Neural progenitor cell (in vitro differentiated cells): ENCODE data around the gene INO80E. TPM values are rescaled to one million over a fixed set of nuclear protein-coding genes. Genes with fewer than 3 reads are reported as not detected.

Experiments
- DNase-seq: peaks from one replicate; pipeline ENCODE4 v3.0.0-alpha.2; 2016; ENCODE audit warnings: low spot score
- H2AFZ ChIP-seq: fragments of 200-600 bp; sonication (generic); replicated peaks from 2 replicates; pipeline ENCODE4 v1.6.1; 2016; ENCODE audit warnings: antibody characterized with exemption
- H3F3A ChIP-seq: fragments of 200-600 bp; sonication (generic); 2 replicates; pipeline ENCODE4 v1.6.1; 2016; ENCODE audit warnings: antibody characterized with exemption, low read depth
- H3K27ac ChIP-seq: fragments of 200-600 bp; sonication (generic); 2 replicates; pipeline ENCODE4 v1.5.1; 2016; ENCODE audit warnings: mild to moderate bottlenecking
- H3K27me3 ChIP-seq: fragments of 200-600 bp; sonication (generic); 2 replicates; pipeline ENCODE4 v1.6.1; 2016; ENCODE audit warnings: mild to moderate bottlenecking, moderate library complexity
- H3K36me3 ChIP-seq: fragments of 200-600 bp; sonication (generic); 2 replicates; pipeline ENCODE4 v1.5.1; 2016
- H3K4me1 ChIP-seq: fragments of 200-600 bp; sonication (generic); 2 replicates; pipeline ENCODE4 v1.6.1; 2016; ENCODE audit warnings: mixed run types
- H3K4me2 ChIP-seq: fragments of 200-600 bp; sonication (generic); 2 replicates; pipeline ENCODE4 v1.6.1; 2016
- H3K4me3 ChIP-seq: fragments of 200-600 bp; sonication (generic); 2 replicates; pipeline ENCODE4 v1.5.1; 2016
- H3K79me2 ChIP-seq: fragments of 200-600 bp; sonication (generic); 2 replicates; pipeline ENCODE4 v1.6.1; 2016; ENCODE audit warnings: low read depth
- H3K9ac ChIP-seq: fragments of 200-600 bp; sonication (generic); 2 replicates; pipeline ENCODE4 v1.6.1; 2016
- H3K9me3 ChIP-seq: fragments of 200-600 bp; sonication (generic); 2 replicates; pipeline ENCODE4 v1.5.1; 2016; ENCODE audit warnings: low read depth
- H4K20me1 ChIP-seq: fragments of 200-600 bp; sonication (generic); 2 replicates; pipeline ENCODE4 v1.6.1; 2016; ENCODE audit warnings: low read depth
- H3K27ac Mint-ChIP-seq: 3 replicates; pipeline ENCODE4 v1.8.0; 2021; ENCODE audit warnings: mixed read lengths
- H3K27me3 Mint-ChIP-seq: 2 replicates; pipeline ENCODE4 v1.8.0; 2022; ENCODE audit warnings: low read depth, mild to moderate bottlenecking, inconsistent platforms, moderate library complexity, mixed read lengths; ENCODE audit not compliant: insufficient read depth
- H3K36me3 Mint-ChIP-seq: 3 replicates; pipeline ENCODE4 v1.8.0; 2021; ENCODE audit warnings: mixed read lengths
- H3K4me1 Mint-ChIP-seq: 3 replicates; pipeline ENCODE4 v1.8.0; 2021; ENCODE audit warnings: mixed read lengths
- H3K4me3 Mint-ChIP-seq: 3 replicates; pipeline ENCODE4 v1.8.0; 2021; ENCODE audit warnings: mild to moderate bottlenecking, moderate library complexity, mixed read lengths
- H3K9me3 Mint-ChIP-seq: 3 replicates; pipeline ENCODE4 v1.8.0; 2020; ENCODE audit warnings: mixed read lengths
- EZH2 ChIP-seq: fragments of 200-600 bp; sonication (generic); IDR thresholded peaks from 2 replicates; pipeline ENCODE4 v1.6.1; 2017; ENCODE audit warnings: antibody characterized with exemption, mild to moderate bottlenecking, moderate library complexity
- EZH2phosphoT487 ChIP-seq: fragments of 200-600 bp; sonication (generic); IDR thresholded peaks from 2 replicates; pipeline ENCODE4 v1.6.1; 2017; ENCODE audit warnings: antibody characterized with exemption
- total RNA-seq: library from RNA; depleted of rRNA; stranded (reverse); fragments of >200 nt; gene quantifications from 2 replicates; pipeline ENCODE4 v1.2.3, GENCODE V29; 2015; ENCODE audit warnings: low replicate concordance
- TF ChIP-seq, protein P1 (sequence below): fragments of 200-600 bp; sonication (generic); IDR thresholded peaks from 2 replicates; pipeline ENCODE4 v1.5.1; 2017; ENCODE audit warnings: antibody characterized with exemption, mild to moderate bottlenecking

INO80E gene
- total RNA-seq, 1 donor from 2014 or later: 129 TPM

DNA sequence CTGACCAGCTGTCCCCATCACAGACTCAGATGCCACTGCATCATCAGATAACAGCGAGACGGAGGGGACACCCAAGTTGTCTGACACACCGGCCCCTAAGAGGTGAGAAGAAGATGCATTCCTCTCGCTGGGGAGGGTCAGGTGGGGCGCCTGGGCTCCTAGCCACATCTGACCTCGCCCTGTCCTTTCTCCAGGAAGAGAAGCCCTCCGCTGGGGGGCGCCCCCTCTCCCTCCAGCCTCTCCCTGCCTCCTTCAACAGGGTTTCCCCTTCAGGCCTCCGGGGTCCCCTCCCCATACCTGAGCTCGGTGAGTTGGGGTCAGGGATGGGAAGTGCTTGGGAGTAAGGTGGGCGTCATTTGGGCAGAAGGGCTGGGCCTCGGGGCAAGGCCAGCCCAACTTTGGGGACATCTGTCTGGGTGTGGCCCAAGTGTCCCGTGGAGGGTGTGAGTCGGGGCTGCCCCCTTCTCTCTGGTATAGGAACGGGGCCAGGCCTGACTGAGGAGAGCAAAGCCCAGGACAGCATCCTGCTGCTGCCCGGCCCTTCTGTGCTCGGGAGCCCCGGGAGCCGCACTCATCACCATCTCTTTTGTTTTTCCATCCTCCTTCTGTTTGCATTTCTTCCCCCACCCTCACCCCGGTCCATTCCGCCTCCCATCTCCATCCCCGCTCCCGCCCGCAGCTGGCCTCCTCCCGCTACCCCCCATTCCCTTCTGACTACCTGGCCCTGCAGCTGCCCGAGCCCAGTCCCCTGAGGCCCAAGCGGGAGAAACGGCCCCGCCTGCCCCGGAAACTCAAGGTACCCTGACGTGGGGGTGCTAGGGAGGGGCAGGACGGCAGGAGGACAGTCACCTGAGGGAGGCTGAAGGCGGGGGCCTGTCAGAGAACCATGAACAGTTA is 4.9 kb downstream of the INO80E start:
- Histone ChIP-seq H2AFZ (no peak overlapping the region), H3K9ac (no peak overlapping the region), H3F3A (no peaks in the 10 kb centered on the region), H3K27me3 (no peaks in the 10 kb centered on the region), H3K36me3 (no peaks in the 10 kb centered on the region), H3K4me1 (peaks cover 7% of the 10 kb centered on the region), H4K20me1 (peaks cover 4% of the 10 kb centered on the region), H3K9me3 (no peaks in the 10 kb centered on the region), H3K4me3 (no peak overlapping the region), H3K27ac (no peak overlapping the region), H3K4me2 (no peak overlapping the region), H3K79me2 (peaks cover 12% of the 10 kb centered on the region)
- Mint-ChIP-seq H3K36me3 (peaks cover 4% of the 10 kb centered on the region), H3K27me3 (peaks cover 9% of the 10 kb centered on the region), H3K4me3 (no peak overlapping the region), H3K9me3 (no peaks in the 10 kb centered on the region), H3K27ac (no peak overlapping the region), H3K4me1 (peaks cover 10% of the 10 kb centered on the region)
- no peak for DNase-seq
- TF ChIP-seq, protein P1, sequence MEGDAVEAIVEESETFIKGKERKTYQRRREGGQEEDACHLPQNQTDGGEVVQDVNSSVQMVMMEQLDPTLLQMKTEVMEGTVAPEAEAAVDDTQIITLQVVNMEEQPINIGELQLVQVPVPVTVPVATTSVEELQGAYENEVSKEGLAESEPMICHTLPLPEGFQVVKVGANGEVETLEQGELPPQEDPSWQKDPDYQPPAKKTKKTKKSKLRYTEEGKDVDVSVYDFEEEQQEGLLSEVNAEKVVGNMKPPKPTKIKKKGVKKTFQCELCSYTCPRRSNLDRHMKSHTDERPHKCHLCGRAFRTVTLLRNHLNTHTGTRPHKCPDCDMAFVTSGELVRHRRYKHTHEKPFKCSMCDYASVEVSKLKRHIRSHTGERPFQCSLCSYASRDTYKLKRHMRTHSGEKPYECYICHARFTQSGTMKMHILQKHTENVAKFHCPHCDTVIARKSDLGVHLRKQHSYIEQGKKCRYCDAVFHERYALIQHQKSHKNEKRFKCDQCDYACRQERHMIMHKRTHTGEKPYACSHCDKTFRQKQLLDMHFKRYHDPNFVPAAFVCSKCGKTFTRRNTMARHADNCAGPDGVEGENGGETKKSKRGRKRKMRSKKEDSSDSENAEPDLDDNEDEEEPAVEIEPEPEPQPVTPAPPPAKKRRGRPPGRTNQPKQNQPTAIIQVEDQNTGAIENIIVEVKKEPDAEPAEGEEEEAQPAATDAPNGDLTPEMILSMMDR: peak; percentile 36
- no peak for TF ChIP-seq EZH2phosphoT487

GRCh38 chr16:30002614-30003346 is 6.7 kb downstream of the INO80E start:
- peaks cover 9% of the 10 kb centered on the region for H3K27me3 Mint-ChIP-seq
- Histone ChIP-seq H2AFZ (no peak overlapping the region), H4K20me1 (peaks cover 4% of the 10 kb centered on the region), H3K4me2 (no peak overlapping the region), H3K9ac (no peak overlapping the region), H3K79me2 (no peaks in the 10 kb centered on the region), H3K4me1 (no peaks in the 10 kb centered on the region), H3K27ac (no peak overlapping the region), H3K9me3 (no peaks in the 10 kb centered on the region), H3K36me3 (no peaks in the 10 kb centered on the region), H3F3A (no peaks in the 10 kb centered on the region), H3K27me3 (no peaks in the 10 kb centered on the region), H3K4me3 (no peak overlapping the region)
- H3K9me3 Mint-ChIP-seq: no peaks in the 10 kb centered on the region
- H3K36me3 Mint-ChIP-seq: peaks cover 7% of the 10 kb centered on the region
- no peaks in the 10 kb centered on the region for H3K4me1 Mint-ChIP-seq
- DNase-seq: no peak
- TF ChIP-seq EZH2phosphoT487 (no peak), EZH2 (no peak)
- TF ChIP-seq, protein P1: no peak
- peak overlapping the region; percentile 57 for H3K4me3 Mint-ChIP-seq
- peak overlapping the region; percentile 86 for H3K27ac Mint-ChIP-seq

DNA sequence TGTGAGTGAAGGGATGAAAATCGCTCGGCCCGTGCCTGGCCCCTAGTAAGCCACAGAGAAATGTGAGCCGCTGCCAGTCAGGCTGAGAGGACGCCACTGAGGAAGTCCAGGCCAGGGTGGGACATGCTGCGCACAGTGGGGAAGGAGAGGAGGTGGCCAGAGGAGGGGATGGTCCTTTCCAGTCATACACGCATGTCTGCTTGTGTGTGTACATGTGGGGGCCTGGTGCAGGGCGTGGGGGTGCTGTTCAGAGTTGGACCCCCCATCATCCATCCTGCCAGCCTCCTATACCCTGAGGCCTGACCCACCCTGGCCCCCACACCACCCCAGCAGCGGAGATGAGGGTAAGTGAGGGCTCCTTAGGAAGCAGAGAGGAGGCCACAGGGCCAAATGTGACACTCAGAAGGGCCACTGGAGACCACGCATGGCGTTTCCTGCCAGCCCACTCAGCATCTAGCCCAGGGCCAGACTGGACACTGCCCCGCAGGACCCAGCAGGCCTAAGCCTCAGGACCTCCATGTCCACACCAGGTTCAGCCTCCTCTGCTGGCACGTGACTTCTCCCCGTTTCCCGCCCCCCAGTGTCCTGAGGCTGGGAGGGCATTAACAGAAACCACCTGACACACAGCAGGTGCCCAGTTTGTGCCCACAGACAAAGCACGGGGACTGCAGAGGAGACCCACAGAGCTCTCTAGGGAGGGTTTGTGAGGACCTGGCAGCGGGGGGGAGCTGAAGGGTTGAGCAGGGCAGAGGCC is 7.8 kb downstream of the INO80E start:
- peaks cover 4% of the 10 kb centered on the region for H4K20me1 ChIP-seq
- H3K27ac ChIP-seq: peak overlapping the region; percentile 46
- Mint-ChIP-seq H3K9me3 (no peaks in the 10 kb centered on the region), H3K4me1 (no peaks in the 10 kb centered on the region), H3K27ac (no peak overlapping the region), H3K27me3 (peaks cover 7% of the 10 kb centered on the region), H3K36me3 (peaks cover 3% of the 10 kb centered on the region), H3K4me3 (no peak overlapping the region)
- H2AFZ ChIP-seq: no peak overlapping the region
- DNase-seq: no peak
- H3K9me3 ChIP-seq: no peaks in the 10 kb centered on the region
- H3K4me2 ChIP-seq: no peak overlapping the region
- no peaks in the 10 kb centered on the region for H3K4me1 ChIP-seq
- peak overlapping the region; percentile 27 for H3K9ac ChIP-seq
- H3K4me3 ChIP-seq: no peak overlapping the region
- H3K79me2 ChIP-seq: no peaks in the 10 kb centered on the region
- H3K27me3 ChIP-seq: peaks cover 1% of the 10 kb centered on the region
- H3K36me3 ChIP-seq: no peaks in the 10 kb centered on the region
- TF ChIP-seq, protein P1: no peak
- no peaks in the 10 kb centered on the region for H3F3A ChIP-seq
